Measurements from ENCODE around the gene GH1. TPM values are rescaled to one million over a fixed set of nuclear protein-coding genes. Genes with fewer than 3 reads are reported as not detected.
"Not testable (repeated sequence)": the region's sequence is repeated elsewhere in the genome, so short reads cannot be mapped to it uniquely, and the experiment has no call there.

Gene GH1
- total and polyA plus RNA-seq, 9 of the 15 experiments (the other 6 are each of a cell fraction or from before 2014, with no cell fraction given), result not detected

DNA sequence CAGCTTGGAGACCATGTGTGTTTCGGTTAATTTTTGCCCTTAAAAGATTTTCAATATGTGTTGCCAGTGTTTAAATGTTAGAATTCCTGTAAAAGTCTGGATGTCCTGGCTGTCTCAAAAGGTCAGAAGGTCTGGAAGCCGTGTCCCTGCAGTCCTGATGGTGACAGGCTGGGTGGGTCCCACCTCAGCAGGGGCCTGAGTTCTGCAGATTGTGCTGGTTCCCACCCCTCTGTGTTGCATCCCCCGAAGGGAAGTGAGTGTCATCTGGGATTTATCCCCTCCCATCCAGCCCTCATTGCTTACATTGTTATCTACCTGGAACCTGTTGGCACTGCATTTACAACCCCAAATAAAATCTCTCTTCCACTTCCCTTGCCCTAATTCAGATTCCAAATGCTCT is 24.6 kb downstream of the GH1 start:
- BruUV-seq (replicated peaks); H3K79me2 ChIP-seq (ENCODE audit: control insufficient read depth, insufficient read depth, low read length); H4K20me1 ChIP-seq (replicated peaks; ENCODE audit: control insufficient read depth, insufficient read depth, low read length); H3K4me3 ChIP-seq; ATAC-seq; DNase-seq (ENCODE audit: extremely low read depth in 1 of 4, low spot score in 3 of 4); H2AFZ ChIP-seq (ENCODE audit: low read depth, low read length); H3K4me2 ChIP-seq (ENCODE audit: insufficient read depth, low read length); H3K9me3 ChIP-seq (replicated peaks; ENCODE audit: control insufficient read depth, insufficient read depth, low read depth, low read length); H3K9ac ChIP-seq (ENCODE audit: insufficient read depth in 1 of 2, low read depth in 2 of 2, low read length in 2 of 2); intact Hi-C loops (cut with micrococcal nuclease); H3K27me3 ChIP-seq (ENCODE audit: control insufficient read depth in 2 of 2, insufficient read depth in 2 of 2, low read length in 2 of 2); CTCF ChIA-PET (ENCODE audit: low intra/inter-chr PET ratio); H3K4me1 ChIP-seq (replicated peaks in 1 of 2; ENCODE audit: control insufficient read depth in 2 of 2, insufficient read depth in 2 of 2, low read length in 2 of 2); H3K36me3 ChIP-seq (ENCODE audit: control insufficient read depth, insufficient read depth, low read length); H3K9me1 ChIP-seq (ENCODE audit: control insufficient read depth, insufficient read depth, low read length); POLR2A ChIA-PET; in situ Hi-C loops (cut with MboI); H3K27ac ChIP-seq (ENCODE audit: extremely low read depth, low read depth, low read length); FAIRE-seq: not testable (repeated sequence)
- WGBS (ENCODE audit: insufficient coverage, low coverage, missing lambda C conversion rate), result 0% methylated on average over 3 of the region's 3 CpGs

DNA sequence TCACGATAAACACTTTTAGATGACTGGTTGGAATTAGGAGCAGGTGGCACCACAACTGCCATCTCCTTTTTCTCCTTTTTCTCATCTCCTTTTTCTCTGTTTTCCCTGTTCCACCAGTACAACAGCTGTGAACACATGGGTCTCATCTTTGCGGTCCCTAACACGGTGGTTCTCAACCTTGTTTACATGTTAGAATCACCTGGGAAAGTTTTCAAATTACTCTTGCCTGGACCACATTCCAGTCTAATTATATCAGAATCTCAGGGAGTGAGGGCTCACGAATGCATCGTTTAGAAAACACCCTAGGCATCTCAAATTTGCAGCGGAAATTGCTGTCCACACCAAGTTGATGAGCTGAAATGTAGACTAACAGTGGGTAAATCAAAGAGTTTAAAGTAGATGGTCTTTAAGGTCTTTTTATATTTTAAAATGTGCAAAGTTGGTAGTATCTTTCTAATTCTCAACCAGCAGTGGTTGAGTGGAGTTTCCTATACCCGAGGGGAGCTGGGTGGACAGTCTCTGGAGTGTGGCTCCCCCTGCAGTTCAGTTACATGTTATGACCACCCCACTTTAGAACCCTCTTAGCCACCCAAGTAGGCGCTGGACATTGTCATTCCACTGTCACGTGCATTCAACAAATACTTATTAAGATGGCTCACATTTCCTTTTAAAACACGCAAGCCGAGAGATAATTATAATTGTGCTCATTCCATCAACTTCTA is 26.2 kb downstream of the GH1 start:
- TF ChIP-seq RAD21 (CRISPR knock-in tag; conservative IDR thresholded peaks at IDR 0.05 in 1 of 2, IDR thresholded peaks at IDR 0.05 in 1 of 2), result peak in 1 of 2 experiments; percentile 47; a peak in 2 of 4 replicates
- TF ChIP-seq, protein P1, sequence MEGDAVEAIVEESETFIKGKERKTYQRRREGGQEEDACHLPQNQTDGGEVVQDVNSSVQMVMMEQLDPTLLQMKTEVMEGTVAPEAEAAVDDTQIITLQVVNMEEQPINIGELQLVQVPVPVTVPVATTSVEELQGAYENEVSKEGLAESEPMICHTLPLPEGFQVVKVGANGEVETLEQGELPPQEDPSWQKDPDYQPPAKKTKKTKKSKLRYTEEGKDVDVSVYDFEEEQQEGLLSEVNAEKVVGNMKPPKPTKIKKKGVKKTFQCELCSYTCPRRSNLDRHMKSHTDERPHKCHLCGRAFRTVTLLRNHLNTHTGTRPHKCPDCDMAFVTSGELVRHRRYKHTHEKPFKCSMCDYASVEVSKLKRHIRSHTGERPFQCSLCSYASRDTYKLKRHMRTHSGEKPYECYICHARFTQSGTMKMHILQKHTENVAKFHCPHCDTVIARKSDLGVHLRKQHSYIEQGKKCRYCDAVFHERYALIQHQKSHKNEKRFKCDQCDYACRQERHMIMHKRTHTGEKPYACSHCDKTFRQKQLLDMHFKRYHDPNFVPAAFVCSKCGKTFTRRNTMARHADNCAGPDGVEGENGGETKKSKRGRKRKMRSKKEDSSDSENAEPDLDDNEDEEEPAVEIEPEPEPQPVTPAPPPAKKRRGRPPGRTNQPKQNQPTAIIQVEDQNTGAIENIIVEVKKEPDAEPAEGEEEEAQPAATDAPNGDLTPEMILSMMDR (IDR thresholded peaks at IDR 0.05 in 2 of 3, conservative IDR thresholded peaks at IDR 0.05 in 1 of 3; ENCODE audit: insufficient read depth in 2 of 3, low read depth in 1 of 3, low read length in 3 of 3), result peak; percentile 45 to 51 (median 46); a peak in 5 of 6 replicates
- peak; percentile 85 for ATAC-seq
- H3K4me3 ChIP-seq; H2AFZ ChIP-seq (ENCODE audit: low read depth, low read length); H3K4me2 ChIP-seq (ENCODE audit: insufficient read depth, low read length); H4K20me1 ChIP-seq (replicated peaks; ENCODE audit: control insufficient read depth, insufficient read depth, low read length); FAIRE-seq; intact Hi-C loops (cut with micrococcal nuclease); H3K4me1 ChIP-seq (replicated peaks in 1 of 2; ENCODE audit: control insufficient read depth in 2 of 2, insufficient read depth in 2 of 2, low read length in 2 of 2); H3K9ac ChIP-seq (ENCODE audit: insufficient read depth in 1 of 2, low read depth in 2 of 2, low read length in 2 of 2); H3K9me3 ChIP-seq (replicated peaks; ENCODE audit: control insufficient read depth, insufficient read depth, low read depth, low read length); H3K79me2 ChIP-seq (ENCODE audit: control insufficient read depth, insufficient read depth, low read length); H3K27ac ChIP-seq (ENCODE audit: extremely low read depth, low read depth, low read length); in situ Hi-C loops (cut with MboI); BruUV-seq (replicated peaks); H3K27me3 ChIP-seq (ENCODE audit: control insufficient read depth in 2 of 2, insufficient read depth in 2 of 2, low read length in 2 of 2); H3K36me3 ChIP-seq (ENCODE audit: control insufficient read depth, insufficient read depth, low read length); H3K9me1 ChIP-seq (ENCODE audit: control insufficient read depth, insufficient read depth, low read length): not testable (repeated sequence)
- peak; percentile 23 to 47 (median 38) for DNase-seq (ENCODE audit: extremely low read depth in 1 of 4, low spot score in 3 of 4)
- ChIA-PET POLR2A (interaction anchor here (0.7 to 1.0 kb wide), 2 partner anchors 11 to 38 kb away, joined by 3 read pairs; partner anchors contain the start of gene GH2), CTCF (ENCODE audit: low intra/inter-chr PET ratio) (interaction anchor here (0.6 kb wide), 1 partner anchor 15 kb away, joined by 3 read pairs; no protein-coding TSS in a partner anchor)
- WGBS (ENCODE audit: insufficient coverage, low coverage, missing lambda C conversion rate), result 24% methylated on average over 7 of the region's 11 CpGs

Measured in K562 (cell line).